ENCODE results near the gene FREM1.

The FREM1 gene

GRCh38 chr9:14895806-14896205, 14.4 kb downstream of the FREM1 start:
- H3K4me3 ChIP-seq (ENCODE audit: low read depth, low read length, poor library complexity, severe bottlenecking): no peak overlapping the region
- no peaks in the 10 kb centered on the region for H3K9me2 ChIP-seq (ENCODE audit: low read depth, low read length)
- no peaks in the 10 kb centered on the region for H3K27me3 ChIP-seq (ENCODE audit: insufficient read depth, low read length)
- no peak overlapping the region for H3K4me2 ChIP-seq (ENCODE audit: low read length)
- H4K20me1 ChIP-seq (ENCODE audit: insufficient read depth, low read length): no peaks in the 10 kb centered on the region
- H3K27ac ChIP-seq (ENCODE audit: low read depth, low read length, poor library complexity, severe bottlenecking): no peak overlapping the region
- TF ChIP-seq EZH2 (IDR thresholded peaks at IDR 0.05; ENCODE audit: borderline replicate concordance, low read length) (no peak), CTCF (IDR thresholded peaks at IDR 0.05; ENCODE audit: low read length) (no peak)
- H3K9me3 ChIP-seq (ENCODE audit: low read length): no peaks in the 10 kb centered on the region
- H3K4me1 ChIP-seq (ENCODE audit: insufficient read depth, low read length, severe bottlenecking): no peaks in the 10 kb centered on the region
- H2AFZ ChIP-seq (ENCODE audit: low read length): no peak overlapping the region
- H3K9ac ChIP-seq (ENCODE audit: low read length): no peak overlapping the region
- no peaks in the 10 kb centered on the region for H3K36me3 ChIP-seq (ENCODE audit: insufficient read depth, low read length)
- no peaks in the 10 kb centered on the region for H3F3A ChIP-seq (ENCODE audit: insufficient read depth, low read length)
- H3K79me2 ChIP-seq (ENCODE audit: insufficient read depth, low read length): no peaks in the 10 kb centered on the region

DNA sequence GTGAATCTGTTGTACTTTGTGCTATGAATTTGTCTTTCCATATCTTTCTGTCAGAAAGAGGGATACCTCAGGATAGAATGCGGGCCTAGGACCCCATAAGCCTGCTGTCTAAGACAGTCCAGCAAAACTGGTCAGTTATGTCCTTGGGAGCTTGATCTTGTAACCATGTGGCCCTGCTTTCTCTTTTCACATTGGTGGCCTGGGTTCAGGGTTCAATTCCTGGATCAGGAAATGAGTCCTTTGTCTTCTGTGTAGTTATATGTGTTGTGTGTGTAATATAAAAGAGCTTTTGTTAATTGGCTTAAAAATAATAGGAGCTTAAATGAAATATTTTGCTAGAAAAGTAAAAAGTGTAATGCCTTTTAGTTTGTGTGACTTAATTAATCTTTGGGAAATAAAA, 16.9 kb downstream of the FREM1 start:
- Histone ChIP-seq H3K4me2 (ENCODE audit: low read length) (no peak overlapping the region), H4K20me1 (ENCODE audit: insufficient read depth, low read length) (no peaks in the 10 kb centered on the region)

GRCh38 chr9:14891332-14891731, 18.9 kb downstream of the FREM1 start:
- H3K9ac ChIP-seq (ENCODE audit: low read length): no peak overlapping the region
- H3K9me3 ChIP-seq (ENCODE audit: low read length): no peaks in the 10 kb centered on the region
- H3K27ac ChIP-seq (ENCODE audit: low read depth, low read length, poor library complexity, severe bottlenecking): no peak overlapping the region
- no peaks in the 10 kb centered on the region for H3K79me2 ChIP-seq (ENCODE audit: insufficient read depth, low read length)
- H3K4me1 ChIP-seq (ENCODE audit: insufficient read depth, low read length, severe bottlenecking): no peaks in the 10 kb centered on the region
- no peaks in the 10 kb centered on the region for H4K20me1 ChIP-seq (ENCODE audit: insufficient read depth, low read length)
- H3K27me3 ChIP-seq (ENCODE audit: insufficient read depth, low read length): no peaks in the 10 kb centered on the region
- H3F3A ChIP-seq (ENCODE audit: insufficient read depth, low read length): no peaks in the 10 kb centered on the region
- no peak overlapping the region for H3K4me2 ChIP-seq (ENCODE audit: low read length)
- no peaks in the 10 kb centered on the region for H3K36me3 ChIP-seq (ENCODE audit: insufficient read depth, low read length)
- TF ChIP-seq EZH2 (IDR thresholded peaks at IDR 0.05; ENCODE audit: borderline replicate concordance, low read length) (no peak), CTCF (IDR thresholded peaks at IDR 0.05; ENCODE audit: low read length) (no peak)
- no peak overlapping the region for H2AFZ ChIP-seq (ENCODE audit: low read length)
- H3K4me3 ChIP-seq (ENCODE audit: low read depth, low read length, poor library complexity, severe bottlenecking): no peak overlapping the region
- no peaks in the 10 kb centered on the region for H3K9me2 ChIP-seq (ENCODE audit: low read depth, low read length)

More for the DNA sequence above, 16.9 kb downstream of the FREM1 start:
- Histone ChIP-seq H2AFZ (ENCODE audit: low read length) (no peak overlapping the region), H3F3A (ENCODE audit: insufficient read depth, low read length) (no peaks in the 10 kb centered on the region), H3K9me2 (ENCODE audit: low read depth, low read length) (no peaks in the 10 kb centered on the region), H3K27ac (ENCODE audit: low read depth, low read length, poor library complexity, severe bottlenecking) (no peak overlapping the region), H3K4me3 (ENCODE audit: low read depth, low read length, poor library complexity, severe bottlenecking) (no peak overlapping the region), H3K9me3 (ENCODE audit: low read length) (no peaks in the 10 kb centered on the region), H3K9ac (ENCODE audit: low read length) (no peak overlapping the region), H3K27me3 (ENCODE audit: insufficient read depth, low read length) (no peaks in the 10 kb centered on the region), H3K79me2 (ENCODE audit: insufficient read depth, low read length) (no peaks in the 10 kb centered on the region), H3K36me3 (ENCODE audit: insufficient read depth, low read length) (no peaks in the 10 kb centered on the region), H3K4me1 (ENCODE audit: insufficient read depth, low read length, severe bottlenecking) (no peaks in the 10 kb centered on the region)
- TF ChIP-seq CTCF (IDR thresholded peaks at IDR 0.05; ENCODE audit: low read length) (no peak), EZH2 (IDR thresholded peaks at IDR 0.05; ENCODE audit: borderline replicate concordance, low read length) (no peak)
